ENCODE data around the gene TTLL8.

Gene TTLL8

DNA sequence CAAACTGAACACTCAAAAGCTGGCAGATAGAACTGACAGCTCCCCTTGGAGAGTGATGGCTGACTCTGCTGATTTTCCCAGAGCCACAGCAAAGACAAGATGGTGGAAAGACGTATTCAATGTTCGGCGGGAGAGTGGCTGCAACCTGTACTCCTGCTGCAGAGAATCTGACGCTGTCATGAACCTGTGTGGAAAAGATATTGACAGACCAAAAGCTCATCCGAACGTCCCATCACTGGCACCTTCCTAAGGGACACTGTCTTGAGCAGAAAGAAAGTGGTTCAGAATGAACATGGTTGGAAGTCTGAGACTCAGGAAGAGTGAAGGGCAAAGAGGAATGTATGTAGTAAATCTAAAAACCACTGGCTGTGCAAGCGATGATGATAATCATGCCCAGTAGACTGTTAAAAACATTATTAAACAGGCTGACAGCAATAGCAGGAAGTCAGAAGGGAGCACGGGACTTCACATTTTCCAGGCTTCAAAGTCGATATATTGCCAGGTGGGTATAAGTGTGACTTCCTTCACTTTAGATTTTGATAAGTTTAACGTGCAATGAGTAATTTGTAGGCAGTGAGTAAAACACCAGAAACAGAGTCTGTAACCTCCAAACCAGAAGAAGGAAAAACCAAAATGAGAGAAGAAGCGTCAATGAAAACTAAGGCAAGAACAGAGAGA, 39.4 kb downstream of the TTLL8 start:
- no peak for DNase-seq
- H2BK15ac ChIP-seq (replicated peaks; ENCODE audit: low read depth) = no peak overlapping the region

DNA sequence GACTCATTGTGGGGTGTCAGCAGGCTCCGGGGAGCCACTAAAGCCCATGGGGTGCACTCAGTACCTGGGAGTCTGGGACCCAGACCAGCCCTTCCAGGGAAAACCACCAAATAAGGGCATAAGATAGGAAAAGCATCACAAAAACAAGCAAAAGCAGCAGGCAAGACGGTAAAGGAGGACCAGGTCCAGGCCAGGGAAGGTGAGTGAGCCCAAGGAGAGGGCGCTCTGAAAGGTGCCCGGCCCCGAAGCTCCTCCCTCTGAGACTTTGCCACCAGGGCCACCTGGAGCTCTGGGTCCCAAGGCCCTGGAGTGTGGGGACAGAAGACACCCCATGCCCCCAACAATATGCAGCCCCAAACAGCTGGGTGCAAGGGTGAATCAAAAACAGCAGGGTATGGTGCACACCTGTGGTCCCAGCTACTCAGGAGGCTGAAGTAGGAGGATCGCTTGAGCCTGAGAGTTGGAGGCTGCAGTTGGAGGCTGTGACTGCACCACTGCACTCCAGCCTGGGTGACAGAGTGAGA, 40.3 kb downstream of the TTLL8 start:
- Histone ChIP-seq H3K23ac (ENCODE audit: low read length) (no peak overlapping the region), H3K79me2 (ENCODE audit: control insufficient read depth, insufficient read depth, low read length) (no peaks in the 10 kb centered on the region), H3K4me1 (ENCODE audit: control insufficient read depth, low read depth, low read length) (no peaks in the 10 kb centered on the region), H3K79me1 (ENCODE audit: low read length) (no peaks in the 10 kb centered on the region), H3K36me3 (ENCODE audit: control insufficient read depth, insufficient read depth, low read length) (no peaks in the 10 kb centered on the region), H3K56ac (ENCODE audit: low read length) (no peak overlapping the region), H3K27me3 (ENCODE audit: insufficient read depth, low read length, poor library complexity) (peaks cover 11% of the 10 kb centered on the region), H2BK120ac (ENCODE audit: low read depth, low read length) (no peak overlapping the region), H3K27ac (ENCODE audit: low read depth, low read length) (no peak overlapping the region), H3K4me2 (ENCODE audit: low read length) (no peak overlapping the region), H3K4ac (ENCODE audit: low read depth, low read length) (no peak overlapping the region), H3K4me3 (ENCODE audit: low read length) (no peak overlapping the region), H3K18ac (ENCODE audit: low read length) (no peak overlapping the region), H4K8ac (ENCODE audit: low read depth, low read length) (no peak overlapping the region), H2BK5ac (ENCODE audit: low read length) (no peak overlapping the region), H2AK5ac (ENCODE audit: low read length) (no peak overlapping the region), H3K9ac (ENCODE audit: low read length) (no peak overlapping the region), H4K5ac (ENCODE audit: low read length) (no peak overlapping the region), H2BK15ac (replicated peaks; ENCODE audit: low read depth) (no peak overlapping the region)
- DNase-seq = no peak
- WGBS (ENCODE audit: extremely low coverage, insufficient coverage, low lambda C conversion rate) = no CpG with 5 or more reads among the region's 6 CpGs

More for the DNA sequence above, 39.4 kb downstream of the TTLL8 start:
- Histone ChIP-seq H3K23ac (ENCODE audit: low read length) (no peak overlapping the region), H3K4me2 (ENCODE audit: low read length) (no peak overlapping the region), H3K79me2 (ENCODE audit: control insufficient read depth, insufficient read depth, low read length) (no peaks in the 10 kb centered on the region), H4K5ac (ENCODE audit: low read length) (no peak overlapping the region), H3K18ac (ENCODE audit: low read length) (no peak overlapping the region), H2BK120ac (ENCODE audit: low read depth, low read length) (no peak overlapping the region), H3K4me3 (ENCODE audit: low read length) (no peak overlapping the region), H3K79me1 (ENCODE audit: low read length) (no peaks in the 10 kb centered on the region), H2AK5ac (ENCODE audit: low read length) (no peak overlapping the region), H3K4me1 (ENCODE audit: control insufficient read depth, low read depth, low read length) (no peaks in the 10 kb centered on the region), H3K4ac (ENCODE audit: low read depth, low read length) (no peak overlapping the region), H4K8ac (ENCODE audit: low read depth, low read length) (no peak overlapping the region), H3K36me3 (ENCODE audit: control insufficient read depth, insufficient read depth, low read length) (no peaks in the 10 kb centered on the region), H3K9ac (ENCODE audit: low read length) (no peak overlapping the region), H3K56ac (ENCODE audit: low read length) (no peak overlapping the region), H3K27ac (ENCODE audit: low read depth, low read length) (no peak overlapping the region), H2BK5ac (ENCODE audit: low read length) (no peak overlapping the region), H3K27me3 (ENCODE audit: insufficient read depth, low read length, poor library complexity) (peaks cover 11% of the 10 kb centered on the region)
- no CpG with 5 or more reads among the region's 11 CpGs for WGBS (ENCODE audit: extremely low coverage, insufficient coverage, low lambda C conversion rate)

- no peak overlapping the region for H3K4me3 ChIP-seq (ENCODE audit: low read length)
- no peak for DNase-seq
- H2BK120ac ChIP-seq (ENCODE audit: low read depth, low read length) = no peak overlapping the region
- no peak overlapping the region for H3K27ac ChIP-seq (ENCODE audit: low read depth, low read length)
- H3K4me1 ChIP-seq (ENCODE audit: control insufficient read depth, low read depth, low read length) = no peaks in the 10 kb centered on the region
- H3K23ac ChIP-seq (ENCODE audit: low read length) = no peak overlapping the region
- H3K4ac ChIP-seq (ENCODE audit: low read depth, low read length) = no peak overlapping the region
- H3K56ac ChIP-seq (ENCODE audit: low read length) = no peak overlapping the region
- no CpG with 5 or more reads among the region's 21 CpGs for WGBS (ENCODE audit: extremely low coverage, insufficient coverage, low lambda C conversion rate)
- no peaks in the 10 kb centered on the region for H3K79me1 ChIP-seq (ENCODE audit: low read length)
- H3K36me3 ChIP-seq (ENCODE audit: control insufficient read depth, insufficient read depth, low read length) = no peaks in the 10 kb centered on the region
- H3K9ac ChIP-seq (ENCODE audit: low read length) = no peak overlapping the region
- no peak overlapping the region for H2BK15ac ChIP-seq (replicated peaks; ENCODE audit: low read depth)
- no peak overlapping the region for H4K5ac ChIP-seq (ENCODE audit: low read length)
- H3K4me2 ChIP-seq (ENCODE audit: low read length) = no peak overlapping the region
- H4K8ac ChIP-seq (ENCODE audit: low read depth, low read length) = no peak overlapping the region
- H3K79me2 ChIP-seq (ENCODE audit: control insufficient read depth, insufficient read depth, low read length) = no peaks in the 10 kb centered on the region
- H2BK5ac ChIP-seq (ENCODE audit: low read length) = no peak overlapping the region
- peaks cover 11% of the 10 kb centered on the region for H3K27me3 ChIP-seq (ENCODE audit: insufficient read depth, low read length, poor library complexity)
- no peak overlapping the region for H2AK5ac ChIP-seq (ENCODE audit: low read length)
- no peak overlapping the region for H3K18ac ChIP-seq (ENCODE audit: low read length)
Observed at GRCh38 chr22:50016988-50017700, 41.0 kb downstream of the TTLL8 start.

- Histone ChIP-seq H2BK5ac (ENCODE audit: low read length) (no peak overlapping the region), H3K4me3 (ENCODE audit: low read length) (no peak overlapping the region), H3K4me1 (ENCODE audit: control insufficient read depth, low read depth, low read length) (no peaks in the 10 kb centered on the region), H4K5ac (ENCODE audit: low read length) (no peak overlapping the region), H3K23ac (ENCODE audit: low read length) (no peak overlapping the region), H3K9ac (ENCODE audit: low read length) (no peak overlapping the region), H3K79me1 (ENCODE audit: low read length) (no peaks in the 10 kb centered on the region), H3K4ac (ENCODE audit: low read depth, low read length) (no peak overlapping the region), H2AK5ac (ENCODE audit: low read length) (no peak overlapping the region), H2BK120ac (ENCODE audit: low read depth, low read length) (no peak overlapping the region), H4K8ac (ENCODE audit: low read depth, low read length) (no peak overlapping the region), H3K18ac (ENCODE audit: low read length) (no peak overlapping the region), H3K56ac (ENCODE audit: low read length) (no peak overlapping the region), H3K79me2 (ENCODE audit: control insufficient read depth, insufficient read depth, low read length) (no peaks in the 10 kb centered on the region), H2BK15ac (replicated peaks; ENCODE audit: low read depth) (no peak overlapping the region), H3K36me3 (ENCODE audit: control insufficient read depth, insufficient read depth, low read length) (no peaks in the 10 kb centered on the region), H3K4me2 (ENCODE audit: low read length) (no peak overlapping the region), H3K27me3 (ENCODE audit: insufficient read depth, low read length, poor library complexity) (peaks cover 11% of the 10 kb centered on the region), H3K27ac (ENCODE audit: low read depth, low read length) (no peak overlapping the region)
- DNase-seq = no peak
- no CpG with 5 or more reads among the region's 20 CpGs for WGBS (ENCODE audit: extremely low coverage, insufficient coverage, low lambda C conversion rate)
Observed at GRCh38 chr22:50016308-50016987, 41.6 kb downstream of the TTLL8 start.

DNA sequence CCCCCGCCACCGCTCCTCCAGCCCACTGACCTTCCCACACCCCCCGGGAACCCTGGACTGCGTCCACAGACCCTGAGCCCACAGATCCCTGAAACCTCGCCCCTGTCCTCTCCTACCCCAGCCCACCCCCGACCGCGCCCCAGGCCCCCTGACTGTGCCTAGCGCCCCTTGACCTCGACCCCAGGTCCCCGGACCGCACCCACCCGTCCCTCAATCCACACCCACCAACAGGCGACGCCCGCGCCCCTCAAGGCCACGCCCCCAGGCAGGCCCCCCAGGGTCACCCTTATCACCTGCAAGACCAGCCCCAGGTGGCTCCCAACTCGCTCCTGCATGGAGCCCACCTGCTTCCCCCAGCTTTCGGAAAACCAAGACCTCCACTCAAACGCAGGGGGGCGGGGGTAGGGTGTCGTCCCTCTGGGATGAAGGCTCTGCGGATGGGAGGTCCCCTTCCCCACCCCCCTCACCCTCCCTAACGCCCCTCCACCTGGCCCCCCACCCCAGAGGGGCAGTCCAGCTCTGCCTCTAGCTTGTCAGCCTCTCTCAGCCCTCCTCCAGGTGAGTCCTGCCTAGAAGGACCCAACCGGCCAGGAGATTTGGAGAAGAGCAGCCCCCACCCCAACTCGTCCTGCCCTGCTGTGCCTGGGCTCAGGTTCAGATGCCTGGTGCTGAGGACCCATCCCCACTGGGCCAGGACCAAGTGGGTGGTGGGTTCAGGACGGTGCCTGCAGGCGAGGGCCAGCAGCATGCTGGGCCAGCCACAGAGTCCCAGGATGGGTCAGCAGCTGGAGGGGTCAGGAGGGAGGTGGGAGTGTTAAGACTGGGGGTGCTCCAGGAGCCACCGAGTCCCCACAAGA, 42.4 kb downstream of the TTLL8 start:
- WGBS (ENCODE audit: extremely low coverage, insufficient coverage, low lambda C conversion rate) = no CpG with 5 or more reads among the region's 30 CpGs
- DNase-seq = no peak
- Histone ChIP-seq H2BK5ac (ENCODE audit: low read length) (no peak overlapping the region), H4K8ac (ENCODE audit: low read depth, low read length) (no peak overlapping the region), H2BK15ac (replicated peaks; ENCODE audit: low read depth) (no peak overlapping the region), H3K27ac (ENCODE audit: low read depth, low read length) (no peak overlapping the region), H3K56ac (ENCODE audit: low read length) (no peak overlapping the region), H2AK5ac (ENCODE audit: low read length) (no peak overlapping the region), H4K5ac (ENCODE audit: low read length) (no peak overlapping the region), H3K36me3 (ENCODE audit: control insufficient read depth, insufficient read depth, low read length) (no peaks in the 10 kb centered on the region), H3K27me3 (ENCODE audit: insufficient read depth, low read length, poor library complexity) (peaks cover 11% of the 10 kb centered on the region), H3K4me3 (ENCODE audit: low read length) (no peak overlapping the region), H3K23ac (ENCODE audit: low read length) (no peak overlapping the region), H3K79me1 (ENCODE audit: low read length) (no peaks in the 10 kb centered on the region), H3K4me1 (ENCODE audit: control insufficient read depth, low read depth, low read length) (no peaks in the 10 kb centered on the region), H3K79me2 (ENCODE audit: control insufficient read depth, insufficient read depth, low read length) (no peaks in the 10 kb centered on the region), H3K4me2 (ENCODE audit: low read length) (no peak overlapping the region), H3K9ac (ENCODE audit: low read length) (no peak overlapping the region), H3K18ac (ENCODE audit: low read length) (no peak overlapping the region), H3K4ac (ENCODE audit: low read depth, low read length) (no peak overlapping the region), H2BK120ac (ENCODE audit: low read depth, low read length) (no peak overlapping the region)
